Activated T-cell treated with anti-CD3 and anti-CD28 coated beads, Interleukin-2, amount 50 U/mL, for 4 hours (primary cell): ENCODE measurements around the gene PDZK1. TPM values are rescaled to one million over a fixed set of nuclear protein-coding genes. Genes with fewer than 3 reads are reported as not detected.
A peak's percentile ranks its signal among the peaks of the same experiment; 100 is the strongest.
"Not testable (repeated sequence)": the region's sequence is repeated elsewhere in the genome, so short reads cannot be mapped to it uniquely, and the experiment has no call there.

Experiments
- ATAC-seq, 2 donors: fragments of 200-7000 bp; cut with Tn5 transposase; one replicate each; pipeline ENCODE4 v1.10.0; 2021
- DNase-seq: peaks from one replicate; pipeline ENCODE4 v3.0.0-alpha.2; 2020
- H3K27me3 Mint-ChIP-seq: one replicate; pipeline ENCODE4 v1.8.0; 2021; ENCODE audit warnings: low read depth, mixed read lengths
- H3K36me3 Mint-ChIP-seq: one replicate; pipeline ENCODE4 v1.8.0; 2022; ENCODE audit warnings: mixed read lengths; ENCODE audit not compliant: insufficient read depth
- H3K4me1 Mint-ChIP-seq: one replicate; pipeline ENCODE4 v1.8.0; 2021; ENCODE audit warnings: low read depth, mixed read lengths
- H3K4me3 Mint-ChIP-seq: one replicate; pipeline ENCODE4 v1.8.0; 2021; ENCODE audit warnings: mild to moderate bottlenecking, moderate library complexity, mixed read lengths
- H3K9me3 Mint-ChIP-seq: one replicate; pipeline ENCODE4 v1.8.0; 2021; ENCODE audit warnings: mixed read lengths
- total RNA-seq, 3 donors: library from RNA; stranded (reverse); gene quantifications; one replicate each; pipeline ENCODE4 v1.2.1, GENCODE V29; 2021

Gene PDZK1
- under 1 TPM in 1 of 3 donors, not detected in 2; 0.08 TPM for total RNA-seq

DNA sequence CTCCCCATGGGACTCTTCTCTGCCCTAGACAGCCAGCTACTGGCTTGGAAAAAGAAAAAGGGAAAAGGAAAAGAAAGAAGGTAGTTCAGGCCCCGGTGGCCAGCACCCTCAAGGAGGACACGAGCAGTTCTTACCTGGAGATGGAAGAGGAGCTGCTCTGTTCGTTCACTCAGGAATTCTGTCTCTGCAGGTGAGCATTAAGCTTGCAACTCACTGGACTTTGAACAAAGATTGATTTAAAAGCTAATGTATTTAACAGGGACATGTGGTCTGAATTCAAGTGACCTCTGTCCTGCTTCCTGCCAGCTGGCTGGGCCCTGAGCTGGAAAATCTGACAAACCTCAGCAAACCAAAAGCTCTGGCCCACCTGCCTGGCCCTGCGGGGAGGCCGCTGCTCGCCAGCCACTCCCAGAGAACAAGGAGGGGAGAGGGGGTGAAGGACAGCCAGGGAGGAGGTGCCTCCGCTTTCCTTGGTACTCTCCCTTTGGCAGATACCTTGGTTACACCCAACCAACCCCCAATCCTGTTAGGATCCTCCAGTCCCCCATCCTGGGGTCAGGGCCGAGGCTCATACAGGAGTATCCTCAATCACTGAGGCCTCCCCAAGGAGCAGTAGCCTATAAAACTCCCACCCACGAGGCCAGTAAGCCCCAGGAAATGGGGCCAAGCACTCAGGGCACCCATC is at the start of gene PDZK1:
PDZK1 (minus strand) TSS at position 186 of the 685 bp plus-strand sequence. CDS start 19,347 bp downstream, outside the sequence.
- no peaks in the 10 kb centered on the region for H3K9me3 Mint-ChIP-seq
- H3K27me3 Mint-ChIP-seq = peaks cover 3% of the 10 kb centered on the region
- DNase-seq (no peak), ATAC-seq (no peak)
- H3K36me3 Mint-ChIP-seq = no peaks in the 10 kb centered on the region
- H3K4me3 Mint-ChIP-seq = no peak within 1 kb of the TSS
- no peaks in the 10 kb centered on the region for H3K4me1 Mint-ChIP-seq

GRCh38 chr1:145751491-145752037 is 44.4 kb upstream of the PDZK1 start:
- Mint-ChIP-seq H3K4me3 (no peak overlapping the region), H3K4me1 (no peaks in the 10 kb centered on the region), H3K27me3 (no peaks in the 10 kb centered on the region), H3K9me3 (no peaks in the 10 kb centered on the region), H3K36me3 (peaks cover 54% of the 10 kb centered on the region)
- DNase-seq (no peak), ATAC-seq (no peak)

DNA sequence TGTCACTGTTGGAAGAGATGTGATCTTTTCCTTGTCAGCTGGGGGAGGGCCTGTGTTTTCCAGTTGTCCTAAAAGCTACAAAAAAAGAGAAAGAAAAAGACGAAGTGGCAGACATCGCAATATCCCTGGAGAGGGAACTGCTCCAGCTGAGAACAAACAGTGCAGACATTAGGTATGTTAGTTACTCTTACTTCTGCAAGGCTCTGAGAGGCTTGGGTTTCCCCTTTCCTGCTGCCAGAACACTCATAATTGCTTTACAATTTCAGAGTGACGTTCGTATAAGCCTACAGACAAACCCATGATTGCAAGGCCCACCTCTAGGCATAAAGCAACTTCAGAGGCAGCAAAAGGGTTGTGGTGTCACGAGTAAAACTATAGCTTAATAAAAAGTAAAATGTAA is 43.3 kb upstream of the PDZK1 start:
- Mint-ChIP-seq H3K4me3 (no peak overlapping the region), H3K36me3 (peaks cover 53% of the 10 kb centered on the region), H3K27me3 (no peaks in the 10 kb centered on the region), H3K4me1 (no peaks in the 10 kb centered on the region), H3K9me3 (no peaks in the 10 kb centered on the region)
- no peak for ATAC-seq
- DNase-seq = no peak

DNA sequence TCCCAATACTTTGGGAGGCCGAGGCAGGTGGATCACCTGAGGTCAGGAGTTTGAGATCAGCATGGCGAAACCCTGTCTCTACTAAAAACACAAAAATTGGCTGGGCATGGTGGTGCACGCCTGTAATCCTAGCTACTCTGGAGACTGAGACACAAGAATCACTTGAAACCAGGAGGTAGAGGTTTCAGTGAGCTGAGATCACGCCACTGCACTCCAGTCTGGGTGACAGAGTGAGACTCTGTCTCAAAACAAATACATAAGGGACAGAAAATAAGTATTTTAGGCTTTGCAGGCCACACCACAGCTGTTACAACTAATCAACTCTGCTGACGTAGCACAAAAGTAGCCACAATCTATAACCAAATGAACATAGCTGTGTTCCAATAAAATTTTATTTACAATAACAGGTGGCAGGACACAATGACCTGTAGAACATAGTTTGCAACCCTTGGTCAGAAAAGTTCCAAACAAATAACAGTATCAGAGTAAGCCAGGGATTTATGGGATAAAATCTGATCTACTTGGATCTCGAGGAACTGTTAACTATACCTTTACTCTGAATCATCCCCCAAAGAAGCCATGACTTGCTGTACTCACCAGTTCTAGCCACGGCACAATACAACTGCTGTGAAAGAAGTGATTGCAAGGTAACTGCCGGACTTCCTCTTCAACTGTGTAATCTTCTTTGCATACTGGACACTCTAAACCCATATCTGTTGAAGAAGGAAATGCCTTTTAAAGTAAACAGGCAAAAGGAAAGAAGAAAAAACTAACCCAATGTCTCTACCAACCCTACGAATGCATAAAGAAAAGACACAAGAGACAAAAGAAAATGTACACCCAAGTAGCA is 40.5 kb upstream of the PDZK1 start:
- Mint-ChIP-seq H3K27me3 (no peaks in the 10 kb centered on the region), H3K4me3 (no peak overlapping the region), H3K9me3 (no peaks in the 10 kb centered on the region), H3K36me3 (peaks cover 65% of the 10 kb centered on the region), H3K4me1 (no peaks in the 10 kb centered on the region)
- DNase-seq = no peak
- no peak for ATAC-seq

DNA sequence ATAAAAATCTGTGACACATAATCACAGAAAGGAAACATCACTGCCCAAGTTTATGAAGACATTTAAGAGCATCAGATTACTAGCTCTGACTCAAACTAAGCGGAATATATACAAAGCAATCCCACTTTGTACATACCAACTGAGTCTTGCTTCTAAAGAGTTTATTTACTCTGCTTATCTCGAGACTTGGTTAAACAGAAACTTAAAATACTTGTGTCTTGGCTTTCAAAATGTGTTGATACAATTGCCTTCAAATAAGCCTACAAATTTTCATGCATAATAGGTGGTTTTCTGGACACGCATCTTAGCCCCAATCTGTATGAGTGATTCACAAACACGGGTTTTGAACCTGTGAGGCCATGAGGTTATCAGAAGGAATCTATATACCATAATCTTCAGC is 33.1 kb upstream of the PDZK1 start:
- DNase-seq (no peak), ATAC-seq (no peak)
- H3K36me3 Mint-ChIP-seq = peaks cover 27% of the 10 kb centered on the region
- no peaks in the 10 kb centered on the region for H3K27me3 Mint-ChIP-seq
- no peaks in the 10 kb centered on the region for H3K4me1 Mint-ChIP-seq
- no peak overlapping the region for H3K4me3 Mint-ChIP-seq
- H3K9me3 Mint-ChIP-seq = no peaks in the 10 kb centered on the region

DNA sequence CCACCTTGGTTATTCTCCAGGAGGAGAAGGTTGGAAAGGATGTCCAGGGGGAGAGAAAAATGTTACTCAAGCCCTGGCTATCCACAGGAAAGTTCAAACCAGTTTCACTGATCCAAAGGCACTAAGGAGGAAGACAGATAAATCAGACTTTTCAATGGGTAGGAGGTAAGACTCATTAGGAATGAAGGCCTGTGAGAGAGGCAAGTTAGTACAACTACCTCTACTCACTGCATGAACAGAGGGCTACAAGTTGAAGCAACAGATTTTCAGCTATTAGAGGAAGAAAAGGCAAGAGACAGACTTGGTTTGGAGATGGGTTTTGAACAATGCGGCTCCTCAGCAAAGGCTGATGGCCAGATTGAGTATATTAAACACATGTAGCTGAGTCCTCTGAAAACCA is 29.0 kb upstream of the PDZK1 start:
- Mint-ChIP-seq H3K27me3 (no peaks in the 10 kb centered on the region), H3K4me1 (no peaks in the 10 kb centered on the region), H3K36me3 (peaks cover 2% of the 10 kb centered on the region), H3K9me3 (no peaks in the 10 kb centered on the region), H3K4me3 (no peak overlapping the region)
- DNase-seq (no peak), ATAC-seq (no peak)

- H3K9me3 Mint-ChIP-seq = no peaks in the 10 kb centered on the region
- H3K27me3 Mint-ChIP-seq = no peaks in the 10 kb centered on the region
- no peaks in the 10 kb centered on the region for H3K4me1 Mint-ChIP-seq
- no peak for DNase-seq
- no peak overlapping the region for H3K4me3 Mint-ChIP-seq
- no peak for ATAC-seq
- H3K36me3 Mint-ChIP-seq = peaks cover 3% of the 10 kb centered on the region
Observed at GRCh38 chr1:145730900-145731299, 23.7 kb upstream of the PDZK1 start.

- DNase-seq (no peak), ATAC-seq (no peak)
- Mint-ChIP-seq H3K36me3 (peaks cover 3% of the 10 kb centered on the region), H3K4me1 (no peaks in the 10 kb centered on the region), H3K9me3 (no peaks in the 10 kb centered on the region), H3K27me3 (no peaks in the 10 kb centered on the region), H3K4me3 (no peak overlapping the region)
Observed at GRCh38 chr1:145730467-145730866, 23.3 kb upstream of the PDZK1 start.

- H3K4me1 Mint-ChIP-seq = no peaks in the 10 kb centered on the region
- no peak for ATAC-seq
- DNase-seq = no peak
- peaks cover 3% of the 10 kb centered on the region for H3K36me3 Mint-ChIP-seq
- no peaks in the 10 kb centered on the region for H3K9me3 Mint-ChIP-seq
- H3K4me3 Mint-ChIP-seq = no peak overlapping the region
- H3K27me3 Mint-ChIP-seq = no peaks in the 10 kb centered on the region
Observed at GRCh38 chr1:145729666-145730436, 22.7 kb upstream of the PDZK1 start.

GRCh38 chr1:145729196-145729595 is 22.0 kb upstream of the PDZK1 start:
- H3K4me3 Mint-ChIP-seq = no peak overlapping the region
- DNase-seq (no peak), ATAC-seq (no peak)
- H3K9me3 Mint-ChIP-seq = no peaks in the 10 kb centered on the region
- no peaks in the 10 kb centered on the region for H3K4me1 Mint-ChIP-seq
- peaks cover 3% of the 10 kb centered on the region for H3K36me3 Mint-ChIP-seq
- no peaks in the 10 kb centered on the region for H3K27me3 Mint-ChIP-seq

GRCh38 chr1:145726193-145726592 is 19.0 kb upstream of the PDZK1 start:
- H3K36me3 Mint-ChIP-seq = not testable (repeated sequence)

GRCh38 chr1:145720878-145721671 is 13.9 kb upstream of the PDZK1 start:
- Mint-ChIP-seq H3K27me3 (peaks cover 18% of the 10 kb centered on the region), H3K4me1 (peaks cover 22% of the 10 kb centered on the region)
- peak; percentile 88 to 90 for ATAC-seq

More at GRCh38 chr1:145726193-145726592, 19.0 kb upstream of the PDZK1 start:
- H3K4me1 Mint-ChIP-seq, H3K9me3 Mint-ChIP-seq, H3K4me3 Mint-ChIP-seq, ATAC-seq, DNase-seq: not testable (repeated sequence)
- H3K27me3 Mint-ChIP-seq = peaks cover 10% of the 10 kb centered on the region

GRCh38 chr1:145720556-145720877 is 13.3 kb upstream of the PDZK1 start:
- DNase-seq (no peak), ATAC-seq (no peak)
- H3K27me3 Mint-ChIP-seq = peaks cover 18% of the 10 kb centered on the region
- H3K36me3 Mint-ChIP-seq = no peaks in the 10 kb centered on the region
- H3K4me3 Mint-ChIP-seq = peak overlapping the region; percentile 74
- no peaks in the 10 kb centered on the region for H3K9me3 Mint-ChIP-seq
- peaks cover 22% of the 10 kb centered on the region for H3K4me1 Mint-ChIP-seq

More at GRCh38 chr1:145720878-145721671, 13.9 kb upstream of the PDZK1 start:
- Mint-ChIP-seq H3K4me3 (peak overlapping the region; percentile 74), H3K36me3 (no peaks in the 10 kb centered on the region), H3K9me3 (no peaks in the 10 kb centered on the region)
- peak; percentile 65 for DNase-seq
